ENCODE measurements around the gene TSPAN4. TPM values are rescaled to one million over a fixed set of nuclear protein-coding genes. Genes with fewer than 3 reads are reported as not detected.

Gene TSPAN4
- total and polyA plus RNA-seq, 10 of the 15 experiments (the other 5 are each of a cell fraction or from before 2014, with no cell fraction given): 0.37 to 14.0 (median 8.5) TPM; not detected in 1

DNA sequence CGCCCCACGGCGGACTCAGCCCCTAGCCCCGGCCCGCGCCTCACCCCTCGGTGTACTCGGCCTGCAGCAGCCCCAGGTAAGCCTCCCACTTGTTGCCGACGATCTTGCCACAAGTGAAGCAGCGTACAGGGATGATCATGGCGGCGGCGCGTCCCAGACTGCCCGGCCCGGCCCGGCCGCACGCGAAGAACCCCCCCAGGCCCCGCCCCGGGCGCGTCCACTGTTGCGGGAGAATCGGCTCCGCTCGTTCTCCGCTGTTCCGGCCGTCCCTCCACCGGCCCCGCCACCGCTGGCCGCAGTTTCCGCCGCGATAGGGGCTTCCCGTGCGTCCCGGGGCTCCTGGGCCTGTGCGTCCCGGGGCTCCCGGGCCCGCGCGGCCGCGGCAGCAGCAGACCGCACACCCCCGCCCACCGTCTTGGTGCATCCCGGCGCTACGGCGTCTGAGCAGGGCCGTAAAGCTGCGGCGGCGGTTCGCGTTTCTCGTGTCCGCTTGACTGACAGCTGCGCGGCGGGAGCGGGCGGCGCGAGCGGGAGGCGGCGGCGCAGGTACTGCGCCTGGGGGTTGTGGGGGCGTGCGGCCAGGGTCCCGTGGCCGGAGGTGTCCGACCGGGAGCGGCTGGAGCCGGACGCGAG, at the start of gene TSPAN4, which contains the start of gene POLR2L (continued):
- TF ChIP-seq EP300 (IDR thresholded peaks at IDR 0.05; ENCODE audit: borderline replicate concordance in 1 of 2, control insufficient read depth in 1 of 2, low read depth in 2 of 2, low read length in 2 of 2) (0 out of 4 replicates have a peak, but pooled peaks of 1 of the 2 experiments have one; percentile 10), STAT3 (IDR thresholded peaks at IDR 0.05; ENCODE audit: low read depth, low read length) (no peak), GABPA (IDR thresholded peaks at IDR 0.05; ENCODE audit: low read depth) (no peak), EZH2 (IDR thresholded peaks at IDR 0.05; ENCODE audit: borderline replicate concordance, control insufficient read depth, low read depth, low read length) (no peak), FOS (IDR thresholded peaks at IDR 0.05; ENCODE audit: borderline replicate concordance, extremely low read depth, insufficient read length) (no peak), ATF2 (IDR thresholded peaks at IDR 0.05; ENCODE audit: low read length) (no peak), NFIC (IDR thresholded peaks at IDR 0.05; ENCODE audit: low read depth, low read length) (no peak; the same call in 1 of the 2 replicates), NR2C1 (IDR thresholded peaks at IDR 0.05) (no peak; the same call in 1 of the 2 replicates), IRF4 (IDR thresholded peaks at IDR 0.05; ENCODE audit: low read depth, low read length) (no peak), CBX5 (IDR thresholded peaks at IDR 0.05; ENCODE audit: low read depth) (no peak), WRNIP1 (IDR thresholded peaks at IDR 0.05; ENCODE audit: borderline replicate concordance, low read depth, low read length) (no peak), E2F8 (IDR thresholded peaks at IDR 0.05; ENCODE audit: low read depth, partially characterized antibody) (no peak), NR2C2 (IDR thresholded peaks at IDR 0.05; ENCODE audit: borderline replicate concordance, control insufficient read depth, insufficient read length, low read depth) (no peak), PML (IDR thresholded peaks at IDR 0.05; ENCODE audit: low read length) (no peak; the same call in 1 of the 2 replicates), CBFB (IDR thresholded peaks at IDR 0.05; ENCODE audit: low read depth) (peak; percentile 37; the same call in 1 of the 2 replicates), RELA (IDR thresholded peaks at IDR 0.05; ENCODE audit: borderline replicate concordance, partially characterized antibody) (peak; percentile 94), ZNF622 (IDR thresholded peaks at IDR 0.05) (no peak), YBX1 (IDR thresholded peaks at IDR 0.05) (no peak), PAX8 (IDR thresholded peaks at IDR 0.05) (no peak)
- TF ChIP-seq, protein P1, sequence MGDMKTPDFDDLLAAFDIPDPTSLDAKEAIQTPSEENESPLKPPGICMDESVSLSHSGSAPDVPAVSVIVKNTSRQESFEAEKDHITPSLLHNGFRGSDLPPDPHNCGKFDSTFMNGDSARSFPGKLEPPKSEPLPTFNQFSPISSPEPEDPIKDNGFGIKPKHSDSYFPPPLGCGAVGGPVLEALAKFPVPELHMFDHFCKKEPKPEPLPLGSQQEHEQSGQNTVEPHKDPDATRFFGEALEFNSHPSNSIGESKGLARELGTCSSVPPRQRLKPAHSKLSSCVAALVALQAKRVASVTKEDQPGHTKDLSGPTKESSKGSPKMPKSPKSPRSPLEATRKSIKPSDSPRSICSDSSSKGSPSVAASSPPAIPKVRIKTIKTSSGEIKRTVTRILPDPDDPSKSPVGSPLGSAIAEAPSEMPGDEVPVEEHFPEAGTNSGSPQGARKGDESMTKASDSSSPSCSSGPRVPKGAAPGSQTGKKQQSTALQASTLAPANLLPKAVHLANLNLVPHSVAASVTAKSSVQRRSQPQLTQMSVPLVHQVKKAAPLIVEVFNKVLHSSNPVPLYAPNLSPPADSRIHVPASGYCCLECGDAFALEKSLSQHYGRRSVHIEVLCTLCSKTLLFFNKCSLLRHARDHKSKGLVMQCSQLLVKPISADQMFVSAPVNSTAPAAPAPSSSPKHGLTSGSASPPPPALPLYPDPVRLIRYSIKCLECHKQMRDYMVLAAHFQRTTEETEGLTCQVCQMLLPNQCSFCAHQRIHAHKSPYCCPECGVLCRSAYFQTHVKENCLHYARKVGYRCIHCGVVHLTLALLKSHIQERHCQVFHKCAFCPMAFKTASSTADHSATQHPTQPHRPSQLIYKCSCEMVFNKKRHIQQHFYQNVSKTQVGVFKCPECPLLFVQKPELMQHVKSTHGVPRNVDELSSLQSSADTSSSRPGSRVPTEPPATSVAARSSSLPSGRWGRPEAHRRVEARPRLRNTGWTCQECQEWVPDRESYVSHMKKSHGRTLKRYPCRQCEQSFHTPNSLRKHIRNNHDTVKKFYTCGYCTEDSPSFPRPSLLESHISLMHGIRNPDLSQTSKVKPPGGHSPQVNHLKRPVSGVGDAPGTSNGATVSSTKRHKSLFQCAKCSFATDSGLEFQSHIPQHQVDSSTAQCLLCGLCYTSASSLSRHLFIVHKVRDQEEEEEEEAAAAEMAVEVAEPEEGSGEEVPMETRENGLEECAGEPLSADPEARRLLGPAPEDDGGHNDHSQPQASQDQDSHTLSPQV (IDR thresholded peaks at IDR 0.05): no peak
- TF ChIP-seq, protein P2, sequence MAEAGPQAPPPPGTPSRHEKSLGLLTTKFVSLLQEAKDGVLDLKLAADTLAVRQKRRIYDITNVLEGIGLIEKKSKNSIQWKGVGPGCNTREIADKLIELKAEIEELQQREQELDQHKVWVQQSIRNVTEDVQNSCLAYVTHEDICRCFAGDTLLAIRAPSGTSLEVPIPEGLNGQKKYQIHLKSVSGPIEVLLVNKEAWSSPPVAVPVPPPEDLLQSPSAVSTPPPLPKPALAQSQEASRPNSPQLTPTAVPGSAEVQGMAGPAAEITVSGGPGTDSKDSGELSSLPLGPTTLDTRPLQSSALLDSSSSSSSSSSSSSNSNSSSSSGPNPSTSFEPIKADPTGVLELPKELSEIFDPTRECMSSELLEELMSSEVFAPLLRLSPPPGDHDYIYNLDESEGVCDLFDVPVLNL (IDR thresholded peaks at IDR 0.05; ENCODE audit: low read depth, low read length): peak; percentile 36; the same call in 1 of the 2 replicates
